GM21619 (cell line): Measurements from ENCODE around the gene HMGCS2.

ENCODE experiments used
- ATAC-seq: cut with Tn5 transposase; IDR thresholded peaks from one replicate; pipeline ENCODE4 v1.9.1; 2021; ENCODE audit not compliant: unreplicated experiment

Gene HMGCS2

DNA sequence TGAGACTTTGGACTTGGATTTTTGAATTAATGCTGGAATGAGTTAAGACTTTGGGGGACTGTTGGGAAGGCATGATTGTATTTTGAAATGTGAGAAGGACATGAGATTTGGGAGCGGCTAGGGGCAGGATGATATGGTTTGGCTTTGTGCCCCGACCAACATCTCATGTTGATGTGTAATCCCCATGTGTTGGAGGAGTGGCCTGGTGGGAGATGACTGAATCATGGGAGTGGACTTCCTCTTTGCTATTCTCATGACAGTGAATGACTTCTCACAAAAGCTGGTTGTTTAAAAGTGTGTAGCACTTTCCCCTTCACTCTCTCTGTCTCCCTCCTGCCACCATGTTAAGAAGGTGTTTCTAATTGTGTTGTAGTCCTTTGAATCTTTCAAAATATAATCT lies 66.3 kb downstream of the HMGCS2 start:
- ATAC-seq: no peak

DNA sequence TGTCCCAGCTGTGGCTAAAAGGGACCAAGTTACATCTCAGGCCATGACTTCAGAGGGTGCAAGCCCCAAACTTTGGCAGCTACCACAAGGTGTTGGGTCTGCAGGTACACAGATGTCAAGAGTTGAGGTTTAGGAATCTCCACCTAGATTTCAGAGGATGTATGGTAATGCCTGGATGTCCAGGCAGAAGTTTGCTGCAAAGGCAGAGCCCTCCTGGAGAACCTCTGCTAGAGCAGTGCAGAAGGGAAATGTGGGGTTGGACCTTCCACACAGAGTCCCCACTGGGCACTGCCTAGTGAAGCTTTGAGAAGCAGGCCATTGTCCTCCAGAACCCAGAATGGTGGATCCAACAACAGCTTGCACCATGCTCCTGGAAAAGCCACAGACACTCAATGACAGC lies 67.0 kb downstream of the HMGCS2 start:
- no peak for ATAC-seq

DNA sequence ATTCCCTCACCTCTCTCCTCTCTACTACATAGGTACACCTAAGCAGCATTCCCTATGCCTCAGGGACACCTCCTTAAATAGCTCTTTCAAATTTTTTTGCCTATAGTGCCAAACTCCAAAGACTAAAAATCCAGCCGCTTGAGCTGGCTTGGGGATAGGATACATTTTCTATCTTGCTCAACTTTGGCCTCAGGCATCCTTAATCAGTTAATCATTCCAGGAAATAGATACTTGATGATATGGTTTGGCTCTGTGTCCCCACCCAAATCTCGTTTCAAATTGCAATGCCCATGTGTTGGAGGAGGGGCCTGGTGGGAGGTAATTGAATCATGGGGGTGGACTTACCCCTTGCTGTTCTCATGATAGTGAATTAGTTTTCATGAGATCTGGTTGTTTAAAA lies 68.4 kb downstream of the HMGCS2 start:
- no peak for ATAC-seq
